ENCODE data around the gene OGFOD1. TPM values are rescaled to one million over a fixed set of nuclear protein-coding genes. Genes with fewer than 3 reads are reported as not detected.

The OGFOD1 gene
- total and polyA plus RNA-seq, 9 of the 15 experiments (the other 6 are each of a cell fraction or from before 2014, with no cell fraction given) = 60.4 to 134 (median 85.8) TPM

DNA sequence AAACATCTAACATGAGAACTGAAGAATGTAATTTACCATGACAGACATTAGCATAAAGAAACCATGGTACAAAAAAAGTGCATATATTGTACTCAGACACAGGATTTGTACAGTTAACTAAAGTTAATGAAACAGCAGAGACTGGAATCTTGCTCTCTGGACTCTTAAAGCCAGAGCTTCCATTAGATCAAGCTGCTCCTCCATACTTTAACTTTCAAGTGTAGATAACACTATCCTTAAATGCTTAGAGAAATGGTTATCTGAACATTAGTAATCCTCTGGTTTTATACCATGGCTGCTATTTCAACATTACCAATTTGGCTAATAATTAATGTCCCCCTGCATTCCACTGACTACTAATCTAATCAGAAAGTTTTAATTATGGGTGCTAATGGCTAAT, 3.3 kb upstream of the OGFOD1 start:
- Histone ChIP-seq H3K79me2 (ENCODE audit: control insufficient read depth, insufficient read depth, low read length) (peaks cover 75% of the 10 kb centered on the region), H3K9me3 (replicated peaks; ENCODE audit: control insufficient read depth, insufficient read depth, low read depth, low read length) (no peaks in the 10 kb centered on the region), H3K4me2 (ENCODE audit: insufficient read depth, low read length) (peak overlapping the region; percentile 12; the same call in 1 of the 2 replicates), H3K4me1 (replicated peaks in 1 of 2; ENCODE audit: control insufficient read depth in 2 of 2, insufficient read depth in 2 of 2, low read length in 2 of 2) (peaks cover 0 to 16% of the 10 kb centered on the region in 2 experiments; a peak in 4 of 5 replicates), H3K36me3 (ENCODE audit: control insufficient read depth, insufficient read depth, low read length) (peaks cover 53% of the 10 kb centered on the region), H3K27me3 (ENCODE audit: control insufficient read depth in 2 of 2, insufficient read depth in 2 of 2, low read length in 2 of 2) (no peaks in the 10 kb centered on the region), H3K4me3 (no peak overlapping the region), H3K9me1 (ENCODE audit: control insufficient read depth, insufficient read depth, low read length) (no peaks in the 10 kb centered on the region), H4K20me1 (replicated peaks; ENCODE audit: control insufficient read depth, insufficient read depth, low read length) (peaks cover 18% of the 10 kb centered on the region), H2AFZ (ENCODE audit: low read depth, low read length) (no peak overlapping the region), H3K27ac (ENCODE audit: extremely low read depth, low read depth, low read length) (no peak overlapping the region; the same call in 2 of the 3 replicates), H3K9ac (ENCODE audit: insufficient read depth in 1 of 2, low read depth in 2 of 2, low read length in 2 of 2) (0 out of 4 replicates have a peak overlapping the region, but pooled peaks of 1 of the 2 experiments have one; percentile 12)
- ATAC-seq (no peak), DNase-seq (ENCODE audit: extremely low read depth in 1 of 4, low spot score in 3 of 4) (no peak), FAIRE-seq (no peak)
- in situ Hi-C loops (cut with MboI) (no loop called here), intact Hi-C loops (cut with micrococcal nuclease) (no loop called here)
- TF ChIP-seq RBFOX2 (IDR thresholded peaks at IDR 0.05; ENCODE audit: low read depth, low read length) (peak; percentile 39; the same call in 1 of the 2 replicates), KAT8 (IDR thresholded peaks at IDR 0.05; ENCODE audit: low read depth) (no peak), JUN (IDR thresholded peaks at IDR 0.05; ENCODE audit: borderline replicate concordance, low read depth, low read length) (no peak), JUN (CRISPR knock-in tag; IDR thresholded peaks at IDR 0.05; ENCODE audit: borderline replicate concordance) (no peak)
- TF ChIP-seq, protein P1, sequence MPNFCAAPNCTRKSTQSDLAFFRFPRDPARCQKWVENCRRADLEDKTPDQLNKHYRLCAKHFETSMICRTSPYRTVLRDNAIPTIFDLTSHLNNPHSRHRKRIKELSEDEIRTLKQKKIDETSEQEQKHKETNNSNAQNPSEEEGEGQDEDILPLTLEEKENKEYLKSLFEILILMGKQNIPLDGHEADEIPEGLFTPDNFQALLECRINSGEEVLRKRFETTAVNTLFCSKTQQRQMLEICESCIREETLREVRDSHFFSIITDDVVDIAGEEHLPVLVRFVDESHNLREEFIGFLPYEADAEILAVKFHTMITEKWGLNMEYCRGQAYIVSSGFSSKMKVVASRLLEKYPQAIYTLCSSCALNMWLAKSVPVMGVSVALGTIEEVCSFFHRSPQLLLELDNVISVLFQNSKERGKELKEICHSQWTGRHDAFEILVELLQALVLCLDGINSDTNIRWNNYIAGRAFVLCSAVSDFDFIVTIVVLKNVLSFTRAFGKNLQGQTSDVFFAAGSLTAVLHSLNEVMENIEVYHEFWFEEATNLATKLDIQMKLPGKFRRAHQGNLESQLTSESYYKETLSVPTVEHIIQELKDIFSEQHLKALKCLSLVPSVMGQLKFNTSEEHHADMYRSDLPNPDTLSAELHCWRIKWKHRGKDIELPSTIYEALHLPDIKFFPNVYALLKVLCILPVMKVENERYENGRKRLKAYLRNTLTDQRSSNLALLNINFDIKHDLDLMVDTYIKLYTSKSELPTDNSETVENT (CRISPR knock-in tag; IDR thresholded peaks at IDR 0.05) = no peak
- ChIA-PET CTCF (ENCODE audit: low intra/inter-chr PET ratio) (no interaction called here), POLR2A (interaction anchor here (1.1 to 1.2 kb wide), 2 partner anchors 13 to 16 kb away, joined by 3 to 6 read pairs; no protein-coding TSS in a partner anchor)
- BruUV-seq (replicated peaks) = no TSS peak
